ENCODE results near the gene SH3D21.

SH3D21 gene

GRCh38 chr1:36355811-36356210 is 49.6 kb downstream of the SH3D21 start (continued):
- TF ChIP-seq REST (tag by site-specific recombination; IDR thresholded peaks at IDR 0.05) (no peak), ZNF404 (tag by site-specific recombination; IDR thresholded peaks at IDR 0.05) (no peak), ZXDB (tag by site-specific recombination; IDR thresholded peaks at IDR 0.05) (no peak), ZNF350 (tag by site-specific recombination; IDR thresholded peaks at IDR 0.05) (no peak), ZBTB7A (tag by site-specific recombination; IDR thresholded peaks at IDR 0.05; ENCODE audit: low read depth) (no peak), ZNF776 (tag by site-specific recombination; IDR thresholded peaks at IDR 0.05; ENCODE audit: borderline replicate concordance) (no peak), ZNF146 (tag by site-specific recombination; IDR thresholded peaks at IDR 0.05) (no peak)

GRCh38 chr1:36358514-36359084 is 52.4 kb downstream of the SH3D21 start:
- peaks cover 0 to 84% of the 10 kb centered on the region in 2 experiments; a peak in 2 of 3 replicates for H3K36me3 ChIP-seq (ENCODE audit: control insufficient read depth in 2 of 2, insufficient read depth in 1 of 2, low read length in 2 of 2)
- H3K27ac ChIP-seq (ENCODE audit: extremely low read depth, low read depth, low read length), result no peak overlapping the region

GRCh38 chr1:36359383-36359782 is 53.2 kb downstream of the SH3D21 start:
- Histone ChIP-seq H3K9me3 (ENCODE audit: control insufficient read depth, insufficient read depth, low read depth, low read length) (no peaks in the 10 kb centered on the region), H3K27ac (ENCODE audit: extremely low read depth, low read depth, low read length) (no peak overlapping the region), H3K4me1 (ENCODE audit: control insufficient read depth, insufficient read depth, low read length) (no peaks in the 10 kb centered on the region), H3K36me3 (ENCODE audit: control insufficient read depth in 2 of 2, insufficient read depth in 1 of 2, low read length in 2 of 2) (peaks cover 0 to 77% of the 10 kb centered on the region in 2 experiments; a peak in 2 of 3 replicates), H3K4me3 (ENCODE audit: low read depth, low read length) (no peak overlapping the region)
- POLR2A ChIA-PET, result no interaction called here
- no peak for TF ChIP-seq ZNF513 (tag by site-specific recombination; IDR thresholded peaks at IDR 0.05)
- peak; percentile 59 for TF ChIP-seq SCRT2 (tag by site-specific recombination; IDR thresholded peaks at IDR 0.05)
- CTCF ChIA-PET, result interaction anchor here (1.4 kb wide), 1 partner anchor 10 kb away, joined by 4 read pairs; no protein-coding TSS in a partner anchor

More at GRCh38 chr1:36358514-36359084, 52.4 kb downstream of the SH3D21 start:
- ChIA-PET CTCF (no interaction called here), POLR2A (no interaction called here)
- no peaks in the 10 kb centered on the region for H3K4me1 ChIP-seq (ENCODE audit: control insufficient read depth, insufficient read depth, low read length)
- no peak overlapping the region for H3K4me3 ChIP-seq (ENCODE audit: low read depth, low read length)
- TF ChIP-seq ZNF404 (tag by site-specific recombination; IDR thresholded peaks at IDR 0.05) (no peak), ZNF391 (tag by site-specific recombination; IDR thresholded peaks at IDR 0.05; ENCODE audit: borderline replicate concordance, low read depth) (no peak), ZNF121 (tag by site-specific recombination; IDR thresholded peaks at IDR 0.05) (no peak), ZSCAN5A (tag by site-specific recombination; IDR thresholded peaks at IDR 0.05) (no peak), ZNF76 (tag by site-specific recombination; IDR thresholded peaks at IDR 0.05; ENCODE audit: borderline replicate concordance, low read depth) (no peak)
- no peaks in the 10 kb centered on the region for H3K9me3 ChIP-seq (ENCODE audit: control insufficient read depth, insufficient read depth, low read depth, low read length)

Data from HEK293 (cell line).